SK-N-SH treated with all-trans-retinoic acid at 6 μM for 48 hours (cell line): ENCODE data around the gene CFAP210.

Experiments
- TSHZ2 ChIP-seq: fragments of 250-450 bp; sonication (Bioruptor Pico); IDR thresholded peaks from 2 replicates; pipeline ENCODE4 v1.5.0; 2020; ENCODE audit warnings: mild to moderate bottlenecking, moderate library complexity
- ZNF8 ChIP-seq: fragments of 450-650 bp; formaldehyde crosslinking; IDR thresholded peaks from 2 replicates; pipeline ENCODE4 v1.5.0; 2020; ENCODE audit warnings: mild to moderate bottlenecking, moderate library complexity

DNA sequence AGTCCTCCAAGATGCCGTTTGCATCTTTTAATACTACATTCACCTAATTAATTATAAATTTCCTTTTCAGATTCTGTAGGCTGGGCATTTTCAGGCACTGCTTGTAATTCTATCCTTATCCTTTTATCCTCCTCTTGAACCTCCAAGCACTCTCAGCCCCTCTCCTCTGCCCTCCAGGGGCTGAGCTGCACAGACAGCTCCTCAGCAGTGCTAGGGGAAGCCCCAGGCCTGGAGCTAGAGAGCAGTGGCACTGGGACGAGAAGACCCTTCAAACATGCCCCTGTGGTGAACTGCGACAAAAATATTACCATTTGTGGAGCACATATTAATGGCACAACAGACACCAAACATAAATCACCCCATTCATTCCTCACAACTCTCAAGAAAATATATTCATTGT, 32.9 kb downstream of the CFAP210 start:
- TF ChIP-seq TSHZ2 (no peak), ZNF8 (CRISPR knock-in tag) (no peak)
